Vein endothelial cell (primary cell): ENCODE measurements around the gene CSDE1. TPM values are rescaled to one million over a fixed set of nuclear protein-coding genes. Genes with fewer than 3 reads are reported as not detected.

Experiments used
- small RNA-seq: library from RNA; depleted of rRNA; stranded (forward); fragments of <200 nt; gene quantifications from one replicate; pipeline ENCODE3, GENCODE V24; 2012
- total RNA-seq: library from RNA; depleted of rRNA; stranded (reverse); fragments of >200 nt; gene quantifications from 2 replicates; pipeline ENCODE4 v1.2.3, GENCODE V29; 2012

Gene CSDE1
- 622 and 735 TPM in 2 replicates for total RNA-seq

GRCh38 chr1:114757455-114758255 lies at the start of gene CSDE1:
Gene CSDE1, minus strand, starts transcription at chr1:114757984. Its CDS starts 18,094 bp downstream, at chr1:114739890.

GRCh38 chr1:114780344-114781226 lies 22.8 kb upstream of the CSDE1 start, which contains the start of gene SIKE1:
Gene SIKE1, minus strand, starts transcription at chr1:114780685. Its CDS starts 78 bp downstream, at chr1:114780607.

GRCh38 chr1:114716304-114717170 lies 41.2 kb downstream of the CSDE1 start, which contains the start of gene NRAS:
Gene NRAS, minus strand, starts transcription at chr1:114716771. Its CDS starts 611 bp downstream, at chr1:114716160.

GRCh38 chr1:114695430-114696058 lies 62.2 kb downstream of the CSDE1 start, which contains the start of gene AMPD1:
Gene AMPD1, minus strand, starts transcription at chr1:114695546. Its CDS starts 75 bp downstream, at chr1:114695471.

GRCh38 chr1:114669562-114670082 lies 88.2 kb downstream of the CSDE1 start, which contains the start of gene DENND2C:
Gene DENND2C, minus strand, starts transcription at chr1:114670049. Its CDS starts 44,065 bp downstream, at chr1:114625984.

Small RNAs within 50 kb of the gene (small RNA-seq; reads per million reads assigned to genes)
- not detected for gene RN7SL432P
- not detected for gene RNY1P13

Other genes with a start within 250 kb of the CSDE1 start
- 43.1 and 45.5 TPM in 2 replicates for gene TRIM33, start 246.8 kb downstream of the CSDE1 start, total RNA-seq
- 30.7 and 39.8 TPM in 2 replicates for gene BCAS2, start 176.4 kb downstream of the CSDE1 start, total RNA-seq
- 1.1 and 1.3 TPM in 2 replicates for gene DENND2C, start 87.9 kb downstream of the CSDE1 start, total RNA-seq
- gene AMPD1, start 62.4 kb downstream of the CSDE1 start, total RNA-seq: not detected in 2 replicates
- gene NRAS, start 41.2 kb downstream of the CSDE1 start, total RNA-seq: 92.4 and 136 TPM in 2 replicates
- 40.5 and 43.8 TPM in 2 replicates for gene SIKE1, start 22.7 kb upstream of the CSDE1 start, total RNA-seq
- not detected in 2 replicates for gene SYCP1, start 96.9 kb upstream of the CSDE1 start, total RNA-seq